HG02973 (cell line): ENCODE results near the gene ZNF784.
A peak's percentile ranks its signal among the peaks of the same experiment; 100 is the strongest.

Source experiments
- ATAC-seq: cut with Tn5 transposase; IDR thresholded peaks from one replicate; pipeline ENCODE4 v1.9.1; 2021; ENCODE audit warnings: moderate library complexity; ENCODE audit not compliant: unreplicated experiment

ZNF784 gene

GRCh38 chr19:55644191-55644833, 19.9 kb upstream of the ZNF784 start:
- ATAC-seq, result no peak

- ATAC-seq, result no peak
These were observed 19.5 kb upstream of the ZNF784 start for GRCh38 chr19:55643887-55644176.

GRCh38 chr19:55643003-55643886, 18.9 kb upstream of the ZNF784 start, which contains the start of gene ZNF581:
Gene ZNF581 (plus strand): TSS chr19:55643649. CDS start chr19:55644572, 923 bp downstream.
- peak; percentile 23 for ATAC-seq

GRCh38 chr19:55642153-55643002, 18.0 kb upstream of the ZNF784 start:
- ATAC-seq, result no peak

- ATAC-seq, result no peak
These were observed 17.2 kb upstream of the ZNF784 start for GRCh38 chr19:55641426-55642152.

- ATAC-seq, result no peak
These were observed 16.4 kb upstream of the ZNF784 start, which contains the start of gene ZNF580 for GRCh38 chr19:55640577-55641425. Gene ZNF580 (plus strand): TSS chr19:55641002. CDS start chr19:55642509, 1,507 bp downstream.

GRCh38 chr19:55640043-55640576, 15.7 kb upstream of the ZNF784 start:
- no peak for ATAC-seq

- no peak for ATAC-seq
These were observed 14.5 kb upstream of the ZNF784 start for GRCh38 chr19:55638864-55639359.

GRCh38 chr19:55637534-55637933, 13.2 kb upstream of the ZNF784 start:
- ATAC-seq, result no peak

- no peak for ATAC-seq
These were observed 12.4 kb upstream of the ZNF784 start for GRCh38 chr19:55636723-55637122.

- no peak for ATAC-seq
These were observed 11.6 kb upstream of the ZNF784 start for GRCh38 chr19:55635856-55636440.

GRCh38 chr19:55635334-55635717, 11.0 kb upstream of the ZNF784 start:
- no peak for ATAC-seq

- ATAC-seq, result no peak
These were observed 9.5 kb upstream of the ZNF784 start for GRCh38 chr19:55633861-55634260.

- no peak for ATAC-seq
These were observed 8.1 kb upstream of the ZNF784 start for GRCh38 chr19:55632463-55632834.

GRCh38 chr19:55626350-55626749, 2.0 kb upstream of the ZNF784 start:
- ATAC-seq, result no peak

GRCh38 chr19:55625004-55625326, 599 bp upstream of the ZNF784 start:
- no peak for ATAC-seq

- no peak for ATAC-seq
These were observed 805 bp downstream of the ZNF784 start for GRCh38 chr19:55623561-55623960.

- no peak for ATAC-seq
These were observed 1.2 kb downstream of the ZNF784 start for GRCh38 chr19:55623130-55623529.
